Panc1 (cell line): ENCODE data around the gene ETV5. TPM values are rescaled to one million over a fixed set of nuclear protein-coding genes. Genes with fewer than 3 reads are reported as not detected.

ENCODE experiments used
- ATAC-seq: fragments of 200-7000 bp; cut with Tn5 transposase; 2 replicates; pipeline ENCODE4 v1.9.1; 2020; ENCODE audit warnings: mild to moderate bottlenecking, moderate library complexity
- BruUV-seq: library from RNA; stranded (reverse); fragments of 400-500 nt; replicated peaks from 2 replicates; lab custom pipeline; 2021; lab: Mats Ljungman, UMichigan
- CTCF ChIA-PET: fragments of 300-600 bp; sonication (Branson Sonifier 250); formaldehyde crosslinking; loops from one replicate; lab custom pipeline; 2022; ENCODE audit warnings: antibody characterized with exemption; lab: Charles Lee
- POLR2A ChIA-PET: fragments of 300-600 bp; sonication (Branson Sonifier 250); formaldehyde crosslinking; loops from one replicate; lab custom pipeline; 2022; ENCODE audit warnings: antibody characterized with exemption; lab: Charles Lee
- DNase-seq: peaks from one replicate; pipeline ENCODE4 v3.0.0-alpha.2; 2010; ENCODE audit warnings: low read depth, low spot score
- H3K27ac ChIP-seq: 2 replicates; pipeline ENCODE4 v1.5.1; 2011; ENCODE audit warnings: mild to moderate bottlenecking, low read length, inconsistent platforms
- H3K27me3 ChIP-seq: fragments of 200-500 bp; sonication (Bioruptor generic); 2 replicates; pipeline ENCODE4 v1.6.0; 2014; ENCODE audit warnings: low read length, inconsistent platforms; ENCODE audit not compliant: control insufficient read depth, insufficient read depth
- H3K36me3 ChIP-seq: fragments of 200-500 bp; sonication (Bioruptor generic); 2 replicates; pipeline ENCODE4 v1.5.1; 2014; ENCODE audit warnings: inconsistent platforms, mild to moderate bottlenecking, low read length, moderate library complexity; ENCODE audit not compliant: control insufficient read depth, insufficient read depth
- H3K4me1 ChIP-seq: 2 replicates; pipeline ENCODE4 v1.5.1; 2011; ENCODE audit warnings: inconsistent platforms, mild to moderate bottlenecking, low read length, moderate library complexity; ENCODE audit not compliant: control insufficient read depth, insufficient read depth
- H3K4me3 ChIP-seq, 2 experiments: 2 replicates each; pipeline ENCODE4 v1.5.1; 2011 to 2012; ENCODE audit warnings: low read depth in 2 of 2, low read length in 2 of 2, mild to moderate bottlenecking in 2 of 2, inconsistent platforms in 1 of 2, moderate library complexity in 1 of 2
- H3K9me3 ChIP-seq: fragments of 200-500 bp; sonication (Bioruptor generic); 2 replicates; pipeline ENCODE4 v1.5.1; 2014; ENCODE audit warnings: low read depth, mild to moderate bottlenecking, inconsistent platforms, low read length, moderate library complexity; ENCODE audit not compliant: control insufficient read depth, insufficient read depth
- CTCF ChIP-seq: fragments of 450-650 bp; IDR thresholded peaks from 2 replicates; pipeline ENCODE4 v1.5.1; 2017; ENCODE audit warnings: mild to moderate bottlenecking
- POLR2AphosphoS5 ChIP-seq: IDR thresholded peaks from 2 replicates; pipeline ENCODE4 v1.6.1; 2012; ENCODE audit warnings: mild to moderate bottlenecking, low read depth, low read length, moderate library complexity
- REST ChIP-seq, 2 experiments: IDR thresholded peaks; 2 replicates each; pipeline ENCODE4 v1.6.1; 2011 to 2012; ENCODE audit warnings: low read depth in 2 of 2, control low read depth in 1 of 2, low read length in 1 of 2, mild to moderate bottlenecking in 1 of 2, moderate library complexity in 1 of 2; ENCODE audit not compliant: insufficient read depth in 1 of 2
- SIN3A ChIP-seq: IDR thresholded peaks from 2 replicates; pipeline ENCODE4 v1.6.1; 2012; ENCODE audit warnings: low read depth, mild to moderate bottlenecking, low read length, moderate library complexity, borderline replicate concordance; ENCODE audit not compliant: insufficient read depth
- TCF7L2 ChIP-seq: IDR thresholded peaks from 2 replicates; pipeline ENCODE4 v1.6.1; 2011; ENCODE audit warnings: mild to moderate bottlenecking, low read depth, low read length, inconsistent platforms
- in situ Hi-C: cut with HindIII; loops from 2 replicates; pipeline ENCODE4 v1.10.0; 2016; ENCODE audit warnings: low sequenced_read_pairs, low pct_unique_long_range_greater_than_20kb
- intact Hi-C: fragments of 100-400 bp; cut with micrococcal nuclease; formaldehyde crosslinking; loops from one replicate; pipeline ENCODE4 v1.10.0; 2022; ENCODE audit not compliant: unreplicated experiment
- total RNA-seq: library from RNA; stranded (reverse); gene quantifications from one replicate; pipeline ENCODE4 v1.2.1, GENCODE V29; 2021; ENCODE audit not compliant: unreplicated experiment

Gene ETV5
- total RNA-seq, 1 experiment from 2014 or later, result 79.3 TPM

- ATAC-seq, result no peak
- peaks cover 23% of the 10 kb centered on the region for H3K4me1 ChIP-seq
- TF ChIP-seq POLR2AphosphoS5, result no peak
- no peak for TF ChIP-seq REST (IDR thresholded peaks at IDR 0.05; ENCODE audit: insufficient read depth in 1 of 2, low read depth in 2 of 2, low read length in 1 of 2)
- TF ChIP-seq CTCF, result no peak
- TF ChIP-seq SIN3A, result no peak
- TF ChIP-seq TCF7L2, result no peak
- no TSS peak for BruUV-seq
- intact Hi-C loops (no loop called here), in situ Hi-C loops (no loop called here)
- H3K27ac ChIP-seq, result no peak overlapping the region
- no peak for DNase-seq
- peaks cover 2% of the 10 kb centered on the region; the same call in 1 of the 2 replicates for H3K36me3 ChIP-seq
- H3K4me3 ChIP-seq, result no peak overlapping the region
- POLR2A ChIA-PET, result no interaction called here
- H3K9me3 ChIP-seq, result no peaks in the 10 kb centered on the region
- H3K27me3 ChIP-seq, result no peaks in the 10 kb centered on the region
- CTCF ChIA-PET, result no interaction called here
Measured at GRCh38 chr3:186094271-186094670, 14.6 kb downstream of the ETV5 start.

GRCh38 chr3:186093271-186093900 is 15.5 kb downstream of the ETV5 start:
- H3K27me3 ChIP-seq, result no peaks in the 10 kb centered on the region
- ChIA-PET POLR2A (interaction anchor here (1.0 kb wide), 1 partner anchor 110 kb away, joined by 3 read pairs; no protein-coding TSS in a partner anchor), CTCF (no interaction called here)
- BruUV-seq, result no TSS peak
- ATAC-seq, result no peak
- in situ Hi-C loops, result no loop called here
- H3K27ac ChIP-seq, result no peak overlapping the region
- TF ChIP-seq TCF7L2 (no peak), CTCF (0 out of 2 replicates have a peak, but pooled peaks have one; percentile 11)
- H3K36me3 ChIP-seq, result peaks cover 2% of the 10 kb centered on the region; the same call in 1 of the 2 replicates
- intact Hi-C loops, result no loop called here
- H3K4me3 ChIP-seq, result no peak overlapping the region
- DNase-seq, result no peak
- peaks cover 14% of the 10 kb centered on the region for H3K4me1 ChIP-seq
- H3K9me3 ChIP-seq, result no peaks in the 10 kb centered on the region
